Chondrocyte (in vitro differentiated cells): ENCODE data around the gene SYS1. TPM values are rescaled to one million over a fixed set of nuclear protein-coding genes. Genes with fewer than 3 reads are reported as not detected.

Experiments
- DNase-seq: peaks from one replicate; pipeline ENCODE4 v3.0.0; 2021; ENCODE audit warnings: mixed read lengths, low spot score
- H3K27ac Mint-ChIP-seq: one replicate; pipeline ENCODE4 v1.8.0; 2021; ENCODE audit warnings: mild to moderate bottlenecking, moderate library complexity, mixed read lengths; ENCODE audit not compliant: unreplicated experiment
- H3K27me3 Mint-ChIP-seq: 2 replicates; pipeline ENCODE4 v1.8.0; 2021; ENCODE audit warnings: low read depth, mixed read lengths
- H3K36me3 Mint-ChIP-seq: 2 replicates; pipeline ENCODE4 v1.8.0; 2021; ENCODE audit warnings: low read depth, mixed read lengths
- H3K4me1 Mint-ChIP-seq: 2 replicates; pipeline ENCODE4 v1.8.0; 2021; ENCODE audit warnings: low read depth, mild to moderate bottlenecking, mixed read lengths
- H3K4me3 Mint-ChIP-seq: one replicate; pipeline ENCODE4 v1.8.0; 2021; ENCODE audit warnings: mild to moderate bottlenecking, moderate library complexity, mixed read lengths; ENCODE audit not compliant: unreplicated experiment
- H3K9me3 Mint-ChIP-seq: 2 replicates; pipeline ENCODE4 v1.8.0; 2021; ENCODE audit warnings: low read depth, mixed read lengths
- CTCF ChIP-seq: fragments of 200-600 bp; sonication (generic); IDR thresholded peaks from 2 replicates; pipeline ENCODE4 v1.5.0; 2021; ENCODE audit warnings: antibody characterized with exemption, mild to moderate bottlenecking, moderate library complexity
- total RNA-seq: library from RNA; stranded (reverse); gene quantifications from 3 replicates; pipeline ENCODE4 v1.2.1, GENCODE V29; 2021

The SYS1 gene
- total RNA-seq, 1 donor from 2014 or later = 18.3 TPM

DNA sequence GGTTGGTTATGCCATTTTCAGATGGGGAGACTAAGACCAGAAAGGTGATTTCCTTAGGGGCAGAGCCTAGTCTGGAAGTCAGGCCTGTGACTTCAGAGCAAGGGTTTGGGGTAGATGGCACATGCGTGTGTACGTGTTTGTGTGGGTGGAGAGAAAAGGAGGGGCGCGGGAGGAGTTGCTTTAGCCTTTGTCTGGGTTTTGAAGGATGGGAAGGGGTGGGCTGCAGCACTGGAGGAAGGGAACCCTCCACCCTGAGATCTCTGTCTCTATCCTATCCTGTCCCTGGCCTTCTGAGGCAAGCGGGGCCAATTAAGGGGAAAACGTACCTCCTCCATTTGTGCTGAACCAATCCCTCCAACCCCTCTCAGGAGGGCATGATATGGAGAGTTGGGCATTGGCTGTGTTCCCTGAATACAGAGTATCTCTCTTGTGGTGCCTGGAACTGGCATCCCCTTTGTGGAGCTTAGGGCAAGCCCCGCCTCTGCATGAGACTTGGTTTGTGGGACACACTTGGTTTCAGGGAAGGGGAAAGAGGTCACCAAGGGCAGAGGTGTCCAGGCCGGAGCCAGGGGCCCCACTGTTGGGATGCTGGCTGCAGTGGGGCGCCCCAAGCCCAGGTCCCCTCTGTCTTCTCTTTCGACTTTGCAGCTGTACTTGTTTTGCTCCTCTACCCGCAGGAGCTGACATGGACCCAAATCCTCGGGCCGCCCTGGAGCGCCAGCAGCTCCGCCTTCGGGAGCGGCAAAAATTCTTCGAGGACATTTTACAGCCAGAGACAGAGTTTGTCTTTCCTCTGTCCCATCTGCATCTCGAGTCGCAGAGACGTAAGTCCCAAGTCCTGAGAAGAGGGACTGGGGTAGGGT is 45.1 kb downstream of the SYS1 start, which contains the start of gene DBNDD2:
DBNDD2 (plus strand) TSS at position 507 of the 863 bp plus-strand sequence; CDS start at position 686, 179 bp downstream.
- Mint-ChIP-seq H3K27ac (peak within 1 kb of the TSS; percentile 87), H3K27me3 (no peaks in the 10 kb centered on the region), H3K4me1 (peaks cover 19% of the 10 kb centered on the region), H3K36me3 (peaks cover 19% of the 10 kb centered on the region), H3K4me3 (peak within 1 kb of the TSS; percentile 85), H3K9me3 (no peaks in the 10 kb centered on the region)
- TF ChIP-seq CTCF = no peak
- DNase-seq = no peak

- no peak overlapping the region for H3K27ac Mint-ChIP-seq
- H3K9me3 Mint-ChIP-seq = no peaks in the 10 kb centered on the region
- no peak overlapping the region for H3K4me3 Mint-ChIP-seq
- H3K36me3 Mint-ChIP-seq = peaks cover 19% of the 10 kb centered on the region
- no peak for DNase-seq
- TF ChIP-seq CTCF = no peak
- no peaks in the 10 kb centered on the region for H3K27me3 Mint-ChIP-seq
- H3K4me1 Mint-ChIP-seq = peaks cover 19% of the 10 kb centered on the region
Observed at GRCh38 chr20:45408646-45409213, 45.8 kb downstream of the SYS1 start.

GRCh38 chr20:45409521-45410272 is 46.7 kb downstream of the SYS1 start:
- no peak for TF ChIP-seq CTCF
- Mint-ChIP-seq H3K9me3 (no peaks in the 10 kb centered on the region), H3K27ac (no peak overlapping the region), H3K4me3 (no peak overlapping the region), H3K27me3 (no peaks in the 10 kb centered on the region), H3K4me1 (peaks cover 19% of the 10 kb centered on the region), H3K36me3 (peaks cover 19% of the 10 kb centered on the region)
- no peak for DNase-seq

DNA sequence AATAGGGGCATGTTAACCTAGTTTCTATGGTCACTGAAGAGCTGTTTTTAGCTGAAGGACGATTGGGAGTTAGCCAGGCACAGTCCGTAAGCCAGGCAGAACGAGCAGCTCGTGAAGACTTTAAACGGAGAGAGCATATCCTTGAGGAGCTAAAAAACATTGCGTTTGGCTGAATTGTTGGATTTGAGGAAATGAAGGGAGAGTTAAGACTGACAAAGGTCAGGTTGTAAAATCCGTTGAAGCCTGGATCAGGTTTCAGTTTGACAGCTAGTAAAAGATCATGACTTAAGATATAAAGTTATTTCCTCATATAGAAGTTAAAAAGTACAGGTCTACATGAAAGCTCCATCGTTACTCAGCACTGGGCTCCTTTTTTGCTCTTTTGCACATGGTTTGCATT is 47.9 kb downstream of the SYS1 start:
- TF ChIP-seq CTCF = no peak
- no peaks in the 10 kb centered on the region for H3K9me3 Mint-ChIP-seq
- no peaks in the 10 kb centered on the region for H3K27me3 Mint-ChIP-seq
- peaks cover 19% of the 10 kb centered on the region for H3K36me3 Mint-ChIP-seq
- H3K27ac Mint-ChIP-seq = no peak overlapping the region
- peaks cover 24% of the 10 kb centered on the region for H3K4me1 Mint-ChIP-seq
- no peak for DNase-seq
- no peak overlapping the region for H3K4me3 Mint-ChIP-seq

GRCh38 chr20:45412653-45413052 is 49.7 kb downstream of the SYS1 start:
- H3K4me1 Mint-ChIP-seq = peaks cover 31% of the 10 kb centered on the region
- no peaks in the 10 kb centered on the region for H3K9me3 Mint-ChIP-seq
- no peak for TF ChIP-seq CTCF
- peaks cover 18% of the 10 kb centered on the region for H3K36me3 Mint-ChIP-seq
- DNase-seq = no peak
- no peaks in the 10 kb centered on the region for H3K27me3 Mint-ChIP-seq
- H3K27ac Mint-ChIP-seq = no peak overlapping the region
- H3K4me3 Mint-ChIP-seq = no peak overlapping the region
